Lung (tissue), 12 donors: ENCODE data around the gene MAP7. TPM values are rescaled to one million over a fixed set of nuclear protein-coding genes. Genes with fewer than 3 reads are reported as not detected.

Source experiments
- ATAC-seq: fragments of 200-7000 bp; cut with Tn5 transposase; one replicate; pipeline ENCODE4 v1.9.1; 2020; ENCODE audit warnings: moderate number of reproducible peaks; ENCODE audit not compliant: insufficient read depth, low FRiP score
- DNase-seq, 3 donors: peaks; one replicate each; pipeline ENCODE4 v3.0.0-alpha.2; 2013 to 2017
- H3K27ac ChIP-seq, 2 donors: one replicate each; pipeline ENCODE4 v1.5.1; 2013; ENCODE audit warnings: mild to moderate bottlenecking in 2 of 2, moderate library complexity in 2 of 2, control low read depth in 1 of 2, inconsistent platforms in 1 of 2, low read depth in 1 of 2, low read length in 1 of 2
- H3K27me3 ChIP-seq, 3 donors: one replicate each; pipeline ENCODE4 v1.5.1; 2013; ENCODE audit warnings: low read length in 2 of 3; ENCODE audit not compliant: control insufficient read depth in 3 of 3, insufficient read depth in 3 of 3
- H3K36me3 ChIP-seq, 4 donors: one replicate each; pipeline ENCODE4 v1.5.1; 2013; ENCODE audit warnings: low read length in 4 of 4, mild to moderate bottlenecking in 1 of 4, moderate library complexity in 1 of 4; ENCODE audit not compliant: control insufficient read depth in 4 of 4, insufficient read depth in 4 of 4
- H3K4me1 ChIP-seq, 5 donors: one replicate each; pipeline ENCODE4 v1.5.1; 2013; ENCODE audit warnings: low read length in 5 of 5, mild to moderate bottlenecking in 2 of 5, moderate library complexity in 1 of 5; ENCODE audit not compliant: control insufficient read depth in 5 of 5, insufficient read depth in 5 of 5
- H3K4me3 ChIP-seq: one replicate; pipeline ENCODE4 v1.5.1; 2013; ENCODE audit warnings: mild to moderate bottlenecking, control low read depth, moderate library complexity
- H3K9ac ChIP-seq, 2 donors: one replicate each; pipeline ENCODE4 v1.5.1; 2013; ENCODE audit warnings: low read length in 2 of 2, control low read depth in 1 of 2; ENCODE audit not compliant: insufficient read depth in 1 of 2
- H3K9me3 ChIP-seq, 4 donors: one replicate each; pipeline ENCODE4 v1.5.1; 2013; ENCODE audit warnings: low read length in 3 of 4, mild to moderate bottlenecking in 1 of 4, moderate library complexity in 1 of 4; ENCODE audit not compliant: control insufficient read depth in 4 of 4, insufficient read depth in 3 of 4
- CTCF ChIP-seq: IDR thresholded peaks from 2 replicates; pipeline ENCODE4 v1.5.1; 2012; ENCODE audit warnings: mild to moderate bottlenecking; ENCODE audit errors: control extremely low read depth, extremely low read depth
- WGBS, 2 donors: extraction: QIAGEN DNeasy Blood & Tissue Kit; methylation state at CpG; one replicate each; pipeline ENCODE4 v1.1.7; 2013; 5-methylcytosine and 5-hydroxymethylcytosine counted together
- polyA plus RNA-seq, 2 donors: library from polyadenylated mRNA; stranded (reverse); fragments of 200-250 nt; gene quantifications; one replicate each; pipeline ENCODE4 v1.2.1, GENCODE V29; 2013
- total RNA-seq, 2 donors: library from RNA; depleted of rRNA in 1 of 2; stranded (reverse); fragments of >200 nt in 1 of 2; gene quantifications; one replicate each; pipeline ENCODE4 v1.2.1, GENCODE V29; 2014 to 2021
- donor health status: control.
- donor health status: control.
- donor health status: Bipolar disorder and iron deficiency.
- donor health status: healthy.
- donor health status: DM: yes; HTN: yes; CAD: no.

Gene MAP7
- total and polyA plus RNA-seq, 4 donors, result 8.4 to 23.4 (median 12.3) TPM

- ATAC-seq, result no peak
- no peaks in the 10 kb centered on the region for H3K4me1 ChIP-seq
- no peak overlapping the region for H3K4me3 ChIP-seq
- WGBS, 2 donors, result 68 to 77% methylated on average over 6 of the region's 6 CpGs
- H3K27ac ChIP-seq, result no peak overlapping the region
- peaks cover 0 to 8% (median 0%) of the 10 kb centered on the region in 4 donors for H3K36me3 ChIP-seq
- H3K27me3 ChIP-seq, result no peaks in the 10 kb centered on the region
- DNase-seq, result no peak
- H3K9me3 ChIP-seq, result no peaks in the 10 kb centered on the region
- TF ChIP-seq CTCF, result no peak
- no peak overlapping the region for H3K9ac ChIP-seq
These were observed 13.3 kb upstream of the MAP7 start for GRCh38 chr6:136563386-136564152.

GRCh38 chr6:136562211-136562610, 12.0 kb upstream of the MAP7 start:
- 54 to 70% methylated on average over 2 of the region's 2 CpGs for WGBS, 2 donors
- H3K9me3 ChIP-seq, result no peaks in the 10 kb centered on the region
- H3K36me3 ChIP-seq, result peaks cover 0 to 6% (median 0%) of the 10 kb centered on the region in 4 donors

DNA sequence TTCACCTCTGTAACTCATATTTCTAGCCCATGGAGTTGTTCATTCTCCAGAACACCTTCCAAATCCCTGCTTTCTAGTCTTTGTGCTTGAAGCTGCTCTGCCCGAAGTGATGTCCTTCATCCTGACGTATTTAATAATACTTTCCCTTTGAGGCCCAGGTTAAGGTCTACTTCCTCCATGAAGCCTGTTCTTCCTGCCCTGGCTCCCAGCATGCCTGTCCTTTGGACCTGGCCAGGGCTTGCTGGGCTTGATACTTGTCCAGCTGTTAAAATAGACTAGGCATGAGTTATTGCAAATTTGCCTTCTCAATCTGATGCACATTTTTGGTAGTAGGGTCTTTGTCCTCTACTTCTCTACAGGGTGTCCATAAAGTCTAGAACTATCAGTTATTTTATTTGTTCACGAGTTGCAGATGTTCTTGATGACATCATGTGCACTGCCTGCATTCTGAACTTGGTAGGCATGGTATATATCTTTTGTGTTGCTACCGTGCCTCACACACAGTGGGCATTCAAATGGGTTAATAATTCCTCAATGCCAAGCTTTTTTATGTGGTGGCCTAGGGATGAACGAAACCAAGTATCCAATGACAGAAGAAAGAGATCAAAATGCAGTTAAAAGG, 3.1 kb upstream of the MAP7 start:
- no peak for TF ChIP-seq CTCF
- ATAC-seq (no peak), DNase-seq (no peak)
- H3K27ac ChIP-seq, result no peak overlapping the region
- peaks cover 0 to 36% (median 26%) of the 10 kb centered on the region in 3 donors for H3K27me3 ChIP-seq
- peaks cover 0 to 3% (median 1%) of the 10 kb centered on the region in 4 donors for H3K36me3 ChIP-seq
- H3K4me1 ChIP-seq, result peaks cover 0 to 13% (median 3%) of the 10 kb centered on the region in 5 donors
- no peak overlapping the region for H3K4me3 ChIP-seq
- H3K9me3 ChIP-seq, result no peaks in the 10 kb centered on the region
- 86 to 87% methylated on average over 5 of the region's 5 CpGs for WGBS, 2 donors
- H3K9ac ChIP-seq, result no peak overlapping the region

More at GRCh38 chr6:136562211-136562610, 12.0 kb upstream of the MAP7 start:
- no peak for TF ChIP-seq CTCF
- Histone ChIP-seq H3K9ac (no peak overlapping the region), H3K4me1 (no peaks in the 10 kb centered on the region), H3K4me3 (no peak overlapping the region), H3K27ac (no peak overlapping the region), H3K27me3 (no peaks in the 10 kb centered on the region)
- ATAC-seq (no peak), DNase-seq (no peak)
